Measurements from ENCODE around the gene RHBG. TPM values are rescaled to one million over a fixed set of nuclear protein-coding genes. Genes with fewer than 3 reads are reported as not detected.

The RHBG gene
- total and polyA plus RNA-seq, 8 donors, result 2.2 to 4.9 (median 3.5) TPM; not detected in 2

DNA sequence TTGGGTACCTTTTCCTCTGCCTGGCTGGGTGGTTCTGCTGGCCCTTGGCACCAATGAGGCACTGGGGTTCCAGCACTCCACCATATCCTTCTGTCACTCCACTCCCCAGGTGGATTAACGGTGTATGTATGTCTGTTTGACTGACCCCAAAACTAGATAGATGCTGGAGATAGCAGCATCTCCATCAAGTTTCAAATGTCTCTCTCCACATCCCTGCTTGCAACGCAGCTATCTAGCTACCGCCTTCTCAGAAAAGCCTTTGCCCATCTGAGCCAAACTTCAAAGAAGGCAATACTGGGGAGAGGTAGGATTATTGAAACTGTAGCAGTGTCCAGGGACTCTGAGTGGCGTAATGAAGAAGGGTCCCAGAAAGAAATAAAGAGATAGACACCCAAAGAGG, 64.0 kb downstream of the RHBG start:
- no peak overlapping the region for H3K27ac ChIP-seq
- peaks cover 10 to 16% of the 10 kb centered on the region in 2 donors for H3K4me1 ChIP-seq
- H3K36me3 ChIP-seq, result no peaks in the 10 kb centered on the region
- TF ChIP-seq, protein P1, sequence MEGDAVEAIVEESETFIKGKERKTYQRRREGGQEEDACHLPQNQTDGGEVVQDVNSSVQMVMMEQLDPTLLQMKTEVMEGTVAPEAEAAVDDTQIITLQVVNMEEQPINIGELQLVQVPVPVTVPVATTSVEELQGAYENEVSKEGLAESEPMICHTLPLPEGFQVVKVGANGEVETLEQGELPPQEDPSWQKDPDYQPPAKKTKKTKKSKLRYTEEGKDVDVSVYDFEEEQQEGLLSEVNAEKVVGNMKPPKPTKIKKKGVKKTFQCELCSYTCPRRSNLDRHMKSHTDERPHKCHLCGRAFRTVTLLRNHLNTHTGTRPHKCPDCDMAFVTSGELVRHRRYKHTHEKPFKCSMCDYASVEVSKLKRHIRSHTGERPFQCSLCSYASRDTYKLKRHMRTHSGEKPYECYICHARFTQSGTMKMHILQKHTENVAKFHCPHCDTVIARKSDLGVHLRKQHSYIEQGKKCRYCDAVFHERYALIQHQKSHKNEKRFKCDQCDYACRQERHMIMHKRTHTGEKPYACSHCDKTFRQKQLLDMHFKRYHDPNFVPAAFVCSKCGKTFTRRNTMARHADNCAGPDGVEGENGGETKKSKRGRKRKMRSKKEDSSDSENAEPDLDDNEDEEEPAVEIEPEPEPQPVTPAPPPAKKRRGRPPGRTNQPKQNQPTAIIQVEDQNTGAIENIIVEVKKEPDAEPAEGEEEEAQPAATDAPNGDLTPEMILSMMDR (IDR thresholded peaks at IDR 0.05), result no peak
- DNase-seq (no peak), ATAC-seq (no peak)
- H3K9me3 ChIP-seq, result no peaks in the 10 kb centered on the region
- H3K27me3 ChIP-seq, result peaks cover 93 to 99% of the 10 kb centered on the region in 2 donors
- H3K4me3 ChIP-seq, result no peak overlapping the region
- intact Hi-C loops (cut with DNase I), result no loop called here

DNA sequence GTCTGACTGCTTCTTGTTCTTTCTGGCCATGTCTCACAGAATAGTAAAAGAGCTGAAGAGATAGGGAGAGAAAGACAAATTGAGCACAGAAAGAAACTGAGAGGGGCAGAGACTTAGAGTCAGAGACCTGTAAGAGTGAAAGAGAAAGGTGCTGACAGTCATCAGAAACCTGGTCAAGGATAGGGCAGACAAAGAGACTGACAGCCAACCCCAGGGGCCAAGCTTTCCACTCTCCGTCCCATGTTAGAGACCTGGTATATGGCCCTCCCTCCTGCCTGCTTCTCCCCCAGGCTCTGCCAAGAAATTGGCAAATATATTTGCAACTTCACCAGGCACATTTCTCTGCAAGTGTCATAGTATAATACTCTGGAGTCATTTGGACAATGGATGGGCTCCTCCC, 64.6 kb downstream of the RHBG start:
- H3K36me3 ChIP-seq, result no peaks in the 10 kb centered on the region
- ATAC-seq, result no peak
- peaks cover 97 to 100% of the 10 kb centered on the region in 2 donors for H3K27me3 ChIP-seq
- no peak overlapping the region for H3K4me3 ChIP-seq
- TF ChIP-seq, protein P1 (IDR thresholded peaks at IDR 0.05), result no peak
- H3K27ac ChIP-seq, result no peak overlapping the region
- intact Hi-C loops (cut with DNase I), result no loop called here
- no peaks in the 10 kb centered on the region for H3K9me3 ChIP-seq
- H3K4me1 ChIP-seq, result peaks cover 10 to 16% of the 10 kb centered on the region in 2 donors
- no peak for DNase-seq

Small RNA genes lying within 50 kb of the gene (microRNA-seq; reads per million reads assigned to microRNA genes)
- gene MIR9-1, result 0 reads per million in 2 donors

Other genes starting within 250 kb of the RHBG start
- gene SEMA4A, start 215.6 kb upstream of the RHBG start, total RNA-seq, result 10 to 100 TPM; 25.4 to 41.3 TPM
- 10 to 100 TPM; 18.3 to 27.0 (median 24.6) TPM for gene SEMA4A, start 215.6 kb upstream of the RHBG start, polyA plus RNA-seq (ENCODE audit: insufficient read length in 6 of 6)
- gene SLC25A44, start 175.1 kb upstream of the RHBG start, total RNA-seq, result 10 to 100 TPM; 19.2 to 29.1 TPM
- gene SLC25A44, start 175.1 kb upstream of the RHBG start, polyA plus RNA-seq (ENCODE audit: insufficient read length in 6 of 6), result 10 to 100 TPM; 14.3 to 19.9 (median 18.5) TPM
- 10 to 100 TPM; 40.1 to 49.6 TPM for gene PMF1, start 156.2 kb upstream of the RHBG start, total RNA-seq
- gene PMF1, start 156.2 kb upstream of the RHBG start, polyA plus RNA-seq (ENCODE audit: insufficient read length in 6 of 6), result 10 to 100 TPM; 77.1 to 91.5 (median 79.2) TPM
- 1 to 10 TPM in 1 of 2 donors, under 1 TPM in 1; 0.99 to 1.0 TPM for gene BGLAP, start 127.0 kb upstream of the RHBG start, total RNA-seq
- 10 to 100 TPM in 1 of 6 donors, 1 to 10 TPM in 5; 2.9 to 10.3 (median 6.5) TPM for gene BGLAP, start 127.0 kb upstream of the RHBG start, polyA plus RNA-seq (ENCODE audit: insufficient read length in 6 of 6)
- gene PAQR6, start 121.2 kb upstream of the RHBG start, total RNA-seq, result 1 to 10 TPM; 1.4 to 2.0 TPM
- 1 to 10 TPM; 2.2 to 4.0 (median 3.5) TPM for gene PAQR6, start 121.2 kb upstream of the RHBG start, polyA plus RNA-seq (ENCODE audit: insufficient read length in 6 of 6)
- 10 to 100 TPM; 69.1 to 71.1 TPM for gene SMG5, start 86.4 kb upstream of the RHBG start, total RNA-seq
- 10 to 100 TPM; 49.5 to 59.4 (median 54.5) TPM for gene SMG5, start 86.4 kb upstream of the RHBG start, polyA plus RNA-seq (ENCODE audit: insufficient read length in 6 of 6)
- gene TMEM79, start 84.9 kb upstream of the RHBG start, total RNA-seq, result 1 to 10 TPM; 3.5 to 4.0 TPM
- 10 to 100 TPM in 1 of 6 donors, 1 to 10 TPM in 5; 8.2 to 10.3 (median 9.2) TPM for gene TMEM79, start 84.9 kb upstream of the RHBG start, polyA plus RNA-seq (ENCODE audit: insufficient read length in 6 of 6)
- gene GLMP, start 73.5 kb upstream of the RHBG start, total RNA-seq, result 100 to 1,000 TPM in 1 of 2 donors, 10 to 100 TPM in 1; 75.8 to 101 TPM
- 10 to 100 TPM; 37.5 to 41.4 (median 39.5) TPM for gene GLMP, start 73.5 kb upstream of the RHBG start, polyA plus RNA-seq (ENCODE audit: insufficient read length in 6 of 6)
- not detected for gene VHLL, start 69.9 kb upstream of the RHBG start, total RNA-seq
- not detected for gene VHLL, start 69.9 kb upstream of the RHBG start, polyA plus RNA-seq (ENCODE audit: insufficient read length in 6 of 6)
- 100 to 1,000 TPM; 166 to 183 TPM for gene CCT3, start 30.9 kb upstream of the RHBG start, total RNA-seq
- 100 to 1,000 TPM; 256 to 318 (median 281) TPM for gene CCT3, start 30.9 kb upstream of the RHBG start, polyA plus RNA-seq (ENCODE audit: insufficient read length in 6 of 6)
- not detected for gene TSACC, start 30.7 kb upstream of the RHBG start, total RNA-seq
- gene TSACC, start 30.7 kb upstream of the RHBG start, polyA plus RNA-seq (ENCODE audit: insufficient read length in 6 of 6), result 1 to 10 TPM in 1 of 6 donors, under 1 TPM in 5; 0.68 to 1.4 (median 0.84) TPM
- 10 to 100 TPM; 45.4 to 52.8 TPM for gene MEF2D, start 131.6 kb downstream of the RHBG start, total RNA-seq
- 10 to 100 TPM; 23.8 to 37.5 (median 29.7) TPM for gene MEF2D, start 131.6 kb downstream of the RHBG start, polyA plus RNA-seq (ENCODE audit: insufficient read length in 6 of 6)
- 10 to 100 TPM in 1 of 2 donors, 1 to 10 TPM in 1; 2.8 to 10.3 TPM for gene IQGAP3, start 203.4 kb downstream of the RHBG start, total RNA-seq
- 10 to 100 TPM; 10.2 to 26.7 (median 15.8) TPM for gene IQGAP3, start 203.4 kb downstream of the RHBG start, polyA plus RNA-seq (ENCODE audit: insufficient read length in 6 of 6)
- gene TTC24, start 210.5 kb downstream of the RHBG start, total RNA-seq, result not detected
- gene TTC24, start 210.5 kb downstream of the RHBG start, polyA plus RNA-seq (ENCODE audit: insufficient read length in 6 of 6), result under 1 TPM in 4 of 6 donors, not detected in 2; 0.07 to 0.34 (median 0.16) TPM
- 10 to 100 TPM; 77.6 to 81.6 TPM for gene NAXE, start 222.6 kb downstream of the RHBG start, total RNA-seq
- 10 to 100 TPM; 49.2 to 60.4 (median 51.5) TPM for gene NAXE, start 222.6 kb downstream of the RHBG start, polyA plus RNA-seq (ENCODE audit: insufficient read length in 6 of 6)
- gene GPATCH4, start 232.3 kb downstream of the RHBG start, total RNA-seq, result 10 to 100 TPM; 16.1 to 29.1 TPM
- 10 to 100 TPM; 26.9 to 35.1 (median 29.0) TPM for gene GPATCH4, start 232.3 kb downstream of the RHBG start, polyA plus RNA-seq (ENCODE audit: insufficient read length in 6 of 6)

Data from left lung (tissue), 10 donors.